ENCODE measurements around the gene DPF3.

The DPF3 gene

GRCh38 chr14:72742838-72743195, 151.1 kb downstream of the DPF3 start:
- DNase-seq (ENCODE audit: low read depth in 2 of 2) = no peak

- no peak for DNase-seq (ENCODE audit: low read depth in 2 of 2)
These were observed 151.6 kb downstream of the DPF3 start for GRCh38 chr14:72742118-72742837.

GRCh38 chr14:72741826-72742117, 152.1 kb downstream of the DPF3 start:
- DNase-seq (ENCODE audit: low read depth in 2 of 2) = no peak

- no peak for DNase-seq (ENCODE audit: low read depth in 2 of 2)
These were observed 152.7 kb downstream of the DPF3 start for GRCh38 chr14:72740966-72741825.

- DNase-seq (ENCODE audit: low read depth in 2 of 2) = no peak
These were observed 153.4 kb downstream of the DPF3 start for GRCh38 chr14:72740504-72740961.

- no peak for DNase-seq (ENCODE audit: low read depth in 2 of 2)
These were observed 154.2 kb downstream of the DPF3 start for GRCh38 chr14:72739446-72740405.

GRCh38 chr14:72738161-72738611, 155.7 kb downstream of the DPF3 start:
- DNase-seq (ENCODE audit: low read depth in 2 of 2) = no peak

GRCh38 chr14:72737560-72737943, 156.3 kb downstream of the DPF3 start:
- no peak for DNase-seq (ENCODE audit: low read depth in 2 of 2)

- DNase-seq (ENCODE audit: low read depth in 2 of 2) = no peak
These were observed 156.9 kb downstream of the DPF3 start for GRCh38 chr14:72736786-72737559.

- DNase-seq (ENCODE audit: low read depth in 2 of 2) = no peak
These were observed 157.6 kb downstream of the DPF3 start for GRCh38 chr14:72736308-72736707.

GRCh38 chr14:72732022-72732780, 161.7 kb downstream of the DPF3 start:
- no peak for DNase-seq (ENCODE audit: low read depth in 2 of 2)

- no peak for DNase-seq (ENCODE audit: low read depth in 2 of 2)
These were observed 162.5 kb downstream of the DPF3 start for GRCh38 chr14:72731252-72732020.

- DNase-seq (ENCODE audit: low read depth in 2 of 2) = no peak
These were observed 163.4 kb downstream of the DPF3 start for GRCh38 chr14:72730468-72730867.

- no peak for DNase-seq (ENCODE audit: low read depth in 2 of 2)
These were observed 167.5 kb downstream of the DPF3 start for GRCh38 chr14:72726444-72726843.

- DNase-seq (ENCODE audit: low read depth in 2 of 2) = no peak
These were observed 169.9 kb downstream of the DPF3 start for GRCh38 chr14:72723858-72724530.

- DNase-seq (ENCODE audit: low read depth in 2 of 2) = no peak
These were observed 171.6 kb downstream of the DPF3 start for GRCh38 chr14:72722201-72722785.

GRCh38 chr14:72721083-72721482, 172.8 kb downstream of the DPF3 start:
- DNase-seq (ENCODE audit: low read depth in 2 of 2) = no peak

- DNase-seq (ENCODE audit: low read depth in 2 of 2) = no peak
These were observed 176.7 kb downstream of the DPF3 start for GRCh38 chr14:72717220-72717619.

GRCh38 chr14:72716476-72716875, 177.4 kb downstream of the DPF3 start:
- DNase-seq (ENCODE audit: low read depth in 2 of 2) = no peak

All from stimulated activated CD8-positive, alpha-beta memory T cell treated with anti-CD3 and anti-CD28 coated beads, Interleukin-2, amount 100 ng/mL, for 48 hours (primary cell).